ENCODE results near the gene MAP4.

DNA sequence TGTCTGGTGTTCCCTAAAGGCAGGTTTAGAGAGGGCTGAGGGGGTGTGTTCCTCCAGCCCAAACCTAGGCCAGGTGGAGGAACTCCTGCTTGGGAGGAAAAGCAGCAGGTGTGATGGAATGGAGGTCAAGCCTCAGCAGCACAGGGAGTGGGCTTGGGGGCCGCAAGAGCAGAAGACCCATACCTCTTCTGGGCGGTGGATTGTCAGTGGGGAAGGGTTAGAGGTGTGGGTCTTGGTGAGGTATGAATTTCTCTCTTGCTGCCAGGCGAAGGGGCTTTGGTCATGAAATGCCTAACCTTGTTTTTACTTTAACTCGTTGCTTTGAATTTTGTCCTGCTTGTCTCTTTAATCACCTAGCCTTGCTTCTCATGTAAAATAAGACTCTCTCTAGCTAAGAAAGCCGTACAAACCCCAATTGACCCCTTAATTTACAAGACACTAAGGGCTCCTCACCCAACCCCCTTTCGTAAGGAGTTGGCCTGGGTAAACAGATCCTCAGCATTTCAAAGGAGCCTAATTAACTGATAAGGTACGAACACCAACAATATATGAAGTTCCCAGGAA is 174.3 kb downstream of the MAP4 start:
- TF ChIP-seq, protein P1, sequence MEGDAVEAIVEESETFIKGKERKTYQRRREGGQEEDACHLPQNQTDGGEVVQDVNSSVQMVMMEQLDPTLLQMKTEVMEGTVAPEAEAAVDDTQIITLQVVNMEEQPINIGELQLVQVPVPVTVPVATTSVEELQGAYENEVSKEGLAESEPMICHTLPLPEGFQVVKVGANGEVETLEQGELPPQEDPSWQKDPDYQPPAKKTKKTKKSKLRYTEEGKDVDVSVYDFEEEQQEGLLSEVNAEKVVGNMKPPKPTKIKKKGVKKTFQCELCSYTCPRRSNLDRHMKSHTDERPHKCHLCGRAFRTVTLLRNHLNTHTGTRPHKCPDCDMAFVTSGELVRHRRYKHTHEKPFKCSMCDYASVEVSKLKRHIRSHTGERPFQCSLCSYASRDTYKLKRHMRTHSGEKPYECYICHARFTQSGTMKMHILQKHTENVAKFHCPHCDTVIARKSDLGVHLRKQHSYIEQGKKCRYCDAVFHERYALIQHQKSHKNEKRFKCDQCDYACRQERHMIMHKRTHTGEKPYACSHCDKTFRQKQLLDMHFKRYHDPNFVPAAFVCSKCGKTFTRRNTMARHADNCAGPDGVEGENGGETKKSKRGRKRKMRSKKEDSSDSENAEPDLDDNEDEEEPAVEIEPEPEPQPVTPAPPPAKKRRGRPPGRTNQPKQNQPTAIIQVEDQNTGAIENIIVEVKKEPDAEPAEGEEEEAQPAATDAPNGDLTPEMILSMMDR (IDR thresholded peaks at IDR 0.05; ENCODE audit: insufficient read depth, low read depth, low read length): no peak
- TF ChIP-seq EZH2 (IDR thresholded peaks at IDR 0.05; ENCODE audit: insufficient read depth, low read length): no peak

Measured in astrocyte (in vitro differentiated cells and primary cell).